NCI-H1048 (cell line): ENCODE measurements around the gene MRC2.

Experiments
- DNase-seq: peaks from one replicate; lab custom pipeline; 2025; lab: John Stamatoyannopoulos, UW

The MRC2 gene

GRCh38 chr17:62631936-62632924, 4.8 kb downstream of the MRC2 start:
- DNase-seq = no peak

DNA sequence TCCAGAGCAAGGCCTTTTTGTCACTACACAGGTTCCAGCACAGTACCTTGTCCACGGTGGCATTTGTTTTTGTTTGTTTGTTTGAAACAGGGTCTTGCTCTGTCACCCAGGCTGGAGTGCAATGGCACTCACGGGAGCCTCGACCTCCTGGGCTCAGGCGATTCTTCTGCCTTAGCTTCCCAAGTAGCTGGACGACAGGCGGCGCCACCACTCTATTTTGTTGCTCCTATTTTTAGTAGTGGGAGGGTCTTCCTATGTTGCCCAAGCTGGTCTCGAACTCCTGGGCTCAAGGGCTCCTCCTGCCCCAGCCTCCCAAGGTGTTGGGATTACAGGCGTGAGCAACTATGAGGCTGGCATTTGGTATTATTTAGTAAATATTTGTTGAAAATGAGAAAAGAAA, 10.3 kb downstream of the MRC2 start:
- DNase-seq = no peak

DNA sequence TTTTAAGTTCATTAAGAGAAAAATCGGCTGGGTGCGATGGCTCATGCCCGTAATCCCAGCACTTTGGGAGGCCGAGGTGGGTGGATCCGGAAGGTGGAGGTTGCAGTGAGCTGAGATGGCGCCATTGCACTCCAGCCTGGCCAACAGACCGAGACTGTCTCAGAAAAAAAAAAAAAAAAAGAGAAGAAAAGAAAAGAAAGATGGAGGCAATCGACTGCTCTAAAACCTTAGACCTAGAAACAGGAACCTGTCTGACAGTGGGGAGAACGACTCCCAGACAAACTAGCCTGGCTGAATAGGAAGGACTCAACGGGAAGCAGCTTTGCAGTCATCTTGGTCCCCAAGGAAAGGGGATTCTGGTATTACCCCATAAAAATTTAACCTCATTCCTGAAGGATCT, 13.7 kb downstream of the MRC2 start:
- DNase-seq = no peak

DNA sequence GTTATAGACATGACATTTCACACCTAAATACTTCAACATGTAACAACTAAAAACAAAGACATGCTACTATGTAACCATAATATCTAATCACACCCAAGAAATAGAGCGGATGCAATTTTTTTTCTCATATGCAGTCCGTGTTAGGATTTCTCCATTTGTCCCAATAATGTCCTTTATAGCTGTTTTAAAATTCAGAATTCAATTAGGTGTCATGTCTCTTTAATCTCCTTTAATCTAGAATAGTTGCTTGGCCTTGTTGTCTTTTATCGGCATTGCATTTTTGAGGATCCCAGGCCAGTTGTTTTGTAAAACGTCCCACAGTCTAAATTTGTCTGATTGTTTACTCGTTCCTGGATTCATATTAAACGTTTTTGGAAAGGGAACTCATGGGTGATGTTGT, 14.5 kb downstream of the MRC2 start:
- no peak for DNase-seq

- DNase-seq = no peak
These were observed 16.0 kb downstream of the MRC2 start for GRCh38 chr17:62643496-62643895.

DNA sequence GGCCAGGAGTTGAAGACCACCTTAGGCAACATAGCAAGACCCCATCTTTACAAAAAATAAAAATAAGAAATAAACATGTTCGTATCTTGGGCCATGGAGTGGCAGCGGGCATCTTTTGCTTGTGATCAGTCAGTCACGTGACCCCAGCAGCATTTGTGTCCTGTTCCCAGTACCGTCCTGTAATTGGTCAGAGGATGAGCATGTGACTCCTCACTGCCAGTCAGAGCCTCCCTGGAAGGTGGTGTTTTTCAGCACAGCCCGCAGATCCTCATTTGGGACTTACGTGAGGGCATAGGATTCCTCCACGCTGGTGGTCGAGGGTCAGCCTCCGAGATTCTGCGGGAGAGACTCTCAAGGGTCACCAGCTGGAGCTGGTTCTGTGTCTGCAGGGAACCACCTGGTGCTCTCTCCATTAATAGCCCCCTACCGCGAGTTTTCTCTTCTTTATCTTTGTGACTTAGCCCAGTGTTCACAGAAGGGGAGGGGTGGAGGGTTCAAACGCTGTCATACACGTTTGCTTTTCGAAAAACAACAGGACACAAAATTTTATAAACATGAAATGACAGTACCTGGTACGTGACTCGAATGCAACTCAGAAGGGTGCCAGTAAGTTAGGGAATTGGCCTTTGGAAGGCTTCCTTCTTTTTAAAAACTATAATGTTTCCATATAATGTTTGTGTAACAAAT, 17.2 kb downstream of the MRC2 start:
- no peak for DNase-seq

- no peak for DNase-seq
These were observed 20.9 kb downstream of the MRC2 start for GRCh38 chr17:62648251-62648955.

GRCh38 chr17:62648956-62649294, 21.5 kb downstream of the MRC2 start:
- DNase-seq = no peak

GRCh38 chr17:62649570-62649969, 22.1 kb downstream of the MRC2 start:
- DNase-seq = no peak

DNA sequence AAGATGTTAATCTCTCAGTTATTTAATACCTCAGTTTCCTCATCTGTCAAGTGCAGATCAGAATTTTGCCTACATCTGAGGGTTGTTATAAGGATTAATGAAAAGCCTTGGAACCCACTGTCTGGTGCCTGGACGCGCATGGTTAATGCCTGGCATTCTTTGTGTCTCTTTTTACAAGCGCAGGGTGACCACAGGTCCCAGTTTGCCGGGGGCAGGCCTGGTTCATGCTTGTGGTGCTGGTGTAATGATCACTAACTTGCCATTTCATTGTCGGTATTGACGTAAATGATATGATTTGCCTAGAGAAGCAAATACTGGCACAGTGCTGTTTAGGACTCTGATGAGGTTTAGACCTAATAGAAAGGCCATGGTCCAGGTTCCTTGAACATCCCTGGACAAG, 23.1 kb downstream of the MRC2 start:
- no peak for DNase-seq

- DNase-seq = no peak
These were observed 25.0 kb downstream of the MRC2 start for GRCh38 chr17:62652251-62653001.

DNA sequence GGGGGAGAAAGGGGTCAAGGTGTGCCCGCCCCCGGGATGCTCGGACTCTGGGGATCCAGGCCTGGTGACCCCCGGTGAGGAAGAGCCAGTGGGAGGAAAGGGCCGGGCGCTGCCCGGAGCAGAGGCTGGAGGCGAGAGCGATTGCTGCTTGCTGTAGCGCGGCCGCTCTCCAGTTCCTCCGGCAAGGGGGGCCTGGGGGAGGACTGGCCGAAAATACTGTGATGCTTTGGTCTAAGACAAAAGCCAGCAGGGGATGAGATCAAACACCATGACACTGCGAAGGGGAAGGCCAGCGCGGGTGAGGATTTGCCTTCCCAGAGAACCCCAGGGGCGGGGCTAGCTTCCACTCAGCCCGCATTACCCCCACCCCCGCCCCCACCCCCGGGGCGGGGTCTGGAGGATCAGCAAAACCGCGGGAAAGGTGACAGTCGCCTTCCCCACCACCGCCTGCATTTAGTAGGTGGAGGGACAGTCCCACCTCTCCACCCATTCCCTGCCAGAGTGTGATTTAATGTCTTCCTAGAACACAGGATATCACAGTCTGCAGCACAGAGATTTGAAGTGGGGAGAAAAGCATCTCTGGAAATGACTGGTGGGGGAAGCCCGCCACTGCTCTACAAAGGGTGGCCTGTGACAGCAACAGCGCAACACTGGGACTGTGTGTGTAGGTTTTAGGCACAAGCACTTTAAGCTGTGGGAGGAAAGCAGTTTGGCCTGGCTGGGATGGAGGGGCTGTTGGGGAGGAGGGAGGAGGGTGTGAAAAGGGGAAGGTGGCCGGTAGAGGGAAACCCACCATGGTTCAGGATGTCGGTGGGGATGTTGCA, 25.7 kb downstream of the MRC2 start:
- DNase-seq = no peak

DNA sequence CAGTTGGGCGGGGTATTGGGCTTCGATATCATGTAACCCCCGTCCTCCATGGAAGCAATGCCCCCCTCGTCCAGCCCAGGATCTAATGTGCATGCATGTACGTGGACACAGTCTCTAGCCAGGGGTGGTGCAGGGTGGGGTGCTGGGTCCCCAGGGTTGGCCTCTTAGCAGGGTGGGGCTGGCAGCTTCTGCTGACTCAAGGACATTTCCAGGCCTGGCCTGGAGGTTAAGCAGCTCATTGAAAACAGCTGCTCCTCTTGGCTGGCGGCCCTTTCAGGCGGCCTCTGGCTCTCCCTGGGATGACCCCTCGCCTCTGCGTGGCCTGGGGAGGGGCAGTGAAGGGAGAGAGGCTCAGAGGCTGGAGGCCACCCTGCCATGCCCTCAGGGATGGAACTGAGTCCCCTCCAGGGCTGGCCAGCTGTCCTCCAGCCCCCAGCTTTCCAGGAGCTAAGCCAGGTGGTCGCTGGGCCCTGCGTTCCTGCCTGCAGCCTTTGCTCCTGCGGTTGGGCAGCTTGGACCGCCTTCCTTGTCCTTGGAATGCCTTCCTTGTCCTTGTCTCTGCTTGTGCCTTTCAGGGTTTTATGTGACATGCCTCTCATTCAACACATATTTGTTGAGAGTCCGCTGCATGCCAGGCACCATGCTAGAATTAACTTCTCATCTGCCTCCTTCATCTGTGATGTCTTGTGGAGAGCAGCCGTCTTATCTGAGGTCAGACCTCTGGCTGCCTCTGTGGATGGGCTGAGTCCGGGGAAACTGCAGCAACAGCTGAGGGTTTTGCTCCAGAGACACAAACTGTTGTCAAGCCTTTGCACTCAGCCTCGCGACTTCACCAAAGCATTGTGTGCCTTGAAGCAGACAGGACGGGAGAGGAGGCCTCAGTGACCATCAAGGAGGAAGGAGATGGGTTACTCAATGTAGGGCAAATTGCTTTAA, 26.6 kb downstream of the MRC2 start:
- no peak for DNase-seq

GRCh38 chr17:62655656-62656055, 28.2 kb downstream of the MRC2 start:
- no peak for DNase-seq

DNA sequence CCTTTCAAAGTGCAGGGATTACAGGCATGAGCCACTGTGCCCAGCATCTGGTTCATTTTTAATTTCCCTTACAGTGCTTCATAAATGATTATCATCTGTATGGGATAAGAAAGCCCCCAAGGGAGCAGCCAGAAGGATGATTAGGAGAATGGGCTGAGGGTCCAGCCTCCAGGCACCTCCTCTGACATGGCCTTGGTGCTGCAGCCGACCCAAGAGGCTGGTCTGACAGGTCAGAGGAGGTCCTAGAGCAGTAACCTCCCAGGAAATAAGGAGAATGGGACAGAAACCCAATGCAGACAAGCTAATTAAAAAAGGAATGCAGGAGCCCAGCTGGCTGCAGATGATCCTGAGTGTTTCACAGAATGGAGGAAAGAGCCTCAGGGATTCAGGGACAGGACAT, 29.0 kb downstream of the MRC2 start:
- no peak for DNase-seq

- DNase-seq = no peak
These were observed 29.7 kb downstream of the MRC2 start for GRCh38 chr17:62657145-62657665.

DNA sequence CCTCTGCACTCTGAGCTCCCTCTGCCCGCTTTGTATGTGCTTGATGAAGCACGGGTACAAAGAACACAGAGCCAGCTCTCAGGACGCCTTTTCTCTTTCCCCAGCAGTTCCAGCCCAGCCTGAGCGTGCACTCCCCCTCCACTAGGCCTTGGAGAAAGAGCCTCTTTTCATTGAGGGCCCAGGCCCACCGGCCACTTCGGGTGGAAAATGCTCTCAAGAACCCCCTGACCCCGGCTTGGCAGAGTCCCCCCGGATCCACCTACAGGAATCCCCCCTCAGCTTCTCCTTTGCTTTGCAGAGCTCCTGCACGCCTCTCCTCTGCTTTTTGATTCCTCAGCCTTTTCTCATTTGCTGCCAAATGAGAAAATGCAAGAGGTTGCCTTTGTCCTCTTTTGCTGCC, 30.2 kb downstream of the MRC2 start:
- no peak for DNase-seq

- DNase-seq = no peak
These were observed 30.9 kb downstream of the MRC2 start for GRCh38 chr17:62658136-62658920.

DNA sequence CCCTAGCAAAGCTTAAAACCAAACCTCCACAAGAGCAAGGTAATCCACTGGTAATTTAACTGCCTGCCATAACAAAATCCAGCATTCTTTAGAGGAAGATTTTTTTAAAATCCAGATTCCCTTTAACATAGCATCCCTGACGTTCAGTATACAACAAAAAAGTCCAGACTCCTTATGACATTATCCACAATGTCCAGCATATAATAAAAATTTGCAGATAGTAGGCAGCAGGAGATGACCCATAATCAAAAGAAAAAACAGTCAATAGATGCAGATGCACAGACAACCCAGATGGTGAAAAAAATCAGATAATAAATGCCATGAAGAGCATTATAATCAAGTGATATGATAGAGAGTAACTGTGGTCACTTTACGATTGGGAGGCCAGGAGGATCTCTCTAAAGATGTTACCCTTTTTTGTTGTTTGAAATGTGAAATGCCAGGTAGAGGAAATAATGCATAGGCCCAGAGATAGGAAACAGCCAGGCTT, 33.2 kb downstream of the MRC2 start:
- DNase-seq = no peak
